ENCODE measurements around the gene MYL2. TPM values are rescaled to one million over a fixed set of nuclear protein-coding genes. Genes with fewer than 3 reads are reported as not detected.

The MYL2 gene
- total RNA-seq, 1 donor from 2014 or later: not detected

- H3K9me3 Mint-ChIP-seq: no peaks in the 10 kb centered on the region
- peaks cover 8% of the 10 kb centered on the region for H3K27me3 Mint-ChIP-seq
- intact Hi-C loops (cut with micrococcal nuclease): loop anchor here (1.0 to 5.0 kb wide), 2 partner anchors 361 to 377 kb away; no protein-coding TSS in a partner anchor
- no peak for DNase-seq
- no peaks in the 10 kb centered on the region for H3K36me3 Mint-ChIP-seq (ENCODE audit: low read depth)
- no peak overlapping the region for H3K27ac Mint-ChIP-seq
- no peak overlapping the region for H3K4me3 Mint-ChIP-seq
- no peaks in the 10 kb centered on the region for H3K4me1 Mint-ChIP-seq
Observed at GRCh38 chr12:110936367-110937103, 16.2 kb upstream of the MYL2 start.

GRCh38 chr12:110935588-110935987 is 15.2 kb upstream of the MYL2 start:
- no peaks in the 10 kb centered on the region for H3K9me3 Mint-ChIP-seq
- H3K4me3 Mint-ChIP-seq: no peak overlapping the region
- intact Hi-C loops (cut with micrococcal nuclease): loop anchor here (5.0 kb wide), 1 partner anchor 362 kb away; no protein-coding TSS in a partner anchor
- H3K27ac Mint-ChIP-seq: no peak overlapping the region
- DNase-seq: no peak
- H3K4me1 Mint-ChIP-seq: no peaks in the 10 kb centered on the region
- H3K27me3 Mint-ChIP-seq: peaks cover 8% of the 10 kb centered on the region
- H3K36me3 Mint-ChIP-seq (ENCODE audit: low read depth): no peaks in the 10 kb centered on the region

- intact Hi-C loops (cut with micrococcal nuclease): no loop called here
- no peak for DNase-seq
- Mint-ChIP-seq H3K9me3 (no peaks in the 10 kb centered on the region), H3K4me1 (no peaks in the 10 kb centered on the region), H3K27ac (no peak overlapping the region), H3K4me3 (no peak overlapping the region), H3K36me3 (ENCODE audit: low read depth) (no peaks in the 10 kb centered on the region), H3K27me3 (peaks cover 8% of the 10 kb centered on the region)
Observed at GRCh38 chr12:110934093-110934852, 13.9 kb upstream of the MYL2 start.

GRCh38 chr12:110933326-110933974 is 13.1 kb upstream of the MYL2 start:
- no peak for DNase-seq
- Mint-ChIP-seq H3K9me3 (no peaks in the 10 kb centered on the region), H3K36me3 (ENCODE audit: low read depth) (no peaks in the 10 kb centered on the region), H3K27ac (no peak overlapping the region), H3K27me3 (peaks cover 8% of the 10 kb centered on the region), H3K4me3 (no peak overlapping the region), H3K4me1 (no peaks in the 10 kb centered on the region)
- intact Hi-C loops (cut with micrococcal nuclease): no loop called here

- intact Hi-C loops (cut with micrococcal nuclease): no loop called here
- H3K9me3 Mint-ChIP-seq: no peaks in the 10 kb centered on the region
- no peak overlapping the region for H3K4me3 Mint-ChIP-seq
- no peak for DNase-seq
- H3K4me1 Mint-ChIP-seq: no peaks in the 10 kb centered on the region
- H3K36me3 Mint-ChIP-seq (ENCODE audit: low read depth): no peaks in the 10 kb centered on the region
- no peak overlapping the region for H3K27ac Mint-ChIP-seq
- H3K27me3 Mint-ChIP-seq: peaks cover 3% of the 10 kb centered on the region
Observed at GRCh38 chr12:110932046-110932445, 11.7 kb upstream of the MYL2 start.

- Mint-ChIP-seq H3K4me1 (no peaks in the 10 kb centered on the region), H3K4me3 (no peak overlapping the region), H3K27me3 (no peaks in the 10 kb centered on the region), H3K27ac (no peak overlapping the region), H3K9me3 (no peaks in the 10 kb centered on the region), H3K36me3 (ENCODE audit: low read depth) (no peaks in the 10 kb centered on the region)
- DNase-seq: no peak
- intact Hi-C loops (cut with micrococcal nuclease): no loop called here
Observed at GRCh38 chr12:110931315-110931728, 10.9 kb upstream of the MYL2 start.

- H3K9me3 Mint-ChIP-seq: no peaks in the 10 kb centered on the region
- H3K4me1 Mint-ChIP-seq: no peaks in the 10 kb centered on the region
- no peak overlapping the region for H3K4me3 Mint-ChIP-seq
- H3K27me3 Mint-ChIP-seq: peaks cover 2% of the 10 kb centered on the region
- DNase-seq: no peak
- intact Hi-C loops (cut with micrococcal nuclease): no loop called here
- no peaks in the 10 kb centered on the region for H3K36me3 Mint-ChIP-seq (ENCODE audit: low read depth)
- H3K27ac Mint-ChIP-seq: no peak overlapping the region
Observed at GRCh38 chr12:110930348-110931314, 10.3 kb upstream of the MYL2 start.

GRCh38 chr12:110929818-110930217 is 9.4 kb upstream of the MYL2 start:
- no peak overlapping the region for H3K27ac Mint-ChIP-seq
- H3K27me3 Mint-ChIP-seq: peaks cover 2% of the 10 kb centered on the region
- no peak overlapping the region for H3K4me3 Mint-ChIP-seq
- no peaks in the 10 kb centered on the region for H3K4me1 Mint-ChIP-seq
- no peak for DNase-seq
- H3K36me3 Mint-ChIP-seq (ENCODE audit: low read depth): no peaks in the 10 kb centered on the region
- intact Hi-C loops (cut with micrococcal nuclease): no loop called here
- no peaks in the 10 kb centered on the region for H3K9me3 Mint-ChIP-seq

- no peak overlapping the region for H3K4me3 Mint-ChIP-seq
Observed at GRCh38 chr12:110928700-110929099, 8.3 kb upstream of the MYL2 start.

GRCh38 chr12:110927546-110927945 is 7.2 kb upstream of the MYL2 start:
- DNase-seq: no peak

More at GRCh38 chr12:110928700-110929099, 8.3 kb upstream of the MYL2 start:
- H3K36me3 Mint-ChIP-seq (ENCODE audit: low read depth): no peaks in the 10 kb centered on the region
- no peaks in the 10 kb centered on the region for H3K4me1 Mint-ChIP-seq
- H3K27me3 Mint-ChIP-seq: peaks cover 2% of the 10 kb centered on the region
- H3K27ac Mint-ChIP-seq: no peak overlapping the region
- intact Hi-C loops (cut with micrococcal nuclease): no loop called here
- DNase-seq: no peak
- no peaks in the 10 kb centered on the region for H3K9me3 Mint-ChIP-seq

GRCh38 chr12:110923692-110924334 is 3.4 kb upstream of the MYL2 start:
- H3K27ac Mint-ChIP-seq: no peak overlapping the region
- H3K36me3 Mint-ChIP-seq (ENCODE audit: low read depth): no peaks in the 10 kb centered on the region
- peaks cover 2% of the 10 kb centered on the region for H3K27me3 Mint-ChIP-seq
- H3K9me3 Mint-ChIP-seq: no peaks in the 10 kb centered on the region
- H3K4me1 Mint-ChIP-seq: no peaks in the 10 kb centered on the region
- intact Hi-C loops (cut with micrococcal nuclease): no loop called here
- H3K4me3 Mint-ChIP-seq: no peak overlapping the region
- no peak for DNase-seq

More at GRCh38 chr12:110927546-110927945, 7.2 kb upstream of the MYL2 start:
- Mint-ChIP-seq H3K4me1 (no peaks in the 10 kb centered on the region), H3K36me3 (ENCODE audit: low read depth) (no peaks in the 10 kb centered on the region), H3K4me3 (no peak overlapping the region), H3K9me3 (no peaks in the 10 kb centered on the region), H3K27ac (no peak overlapping the region), H3K27me3 (peaks cover 2% of the 10 kb centered on the region)
- intact Hi-C loops (cut with micrococcal nuclease): no loop called here

- peaks cover 2% of the 10 kb centered on the region for H3K27me3 Mint-ChIP-seq
- H3K9me3 Mint-ChIP-seq: no peaks in the 10 kb centered on the region
- H3K27ac Mint-ChIP-seq: no peak overlapping the region
- no peaks in the 10 kb centered on the region for H3K4me1 Mint-ChIP-seq
- DNase-seq: no peak
- intact Hi-C loops (cut with micrococcal nuclease): no loop called here
- no peak overlapping the region for H3K4me3 Mint-ChIP-seq
- no peaks in the 10 kb centered on the region for H3K36me3 Mint-ChIP-seq (ENCODE audit: low read depth)
Observed at GRCh38 chr12:110923192-110923591, 2.8 kb upstream of the MYL2 start.

GRCh38 chr12:110922652-110923051 is 2.3 kb upstream of the MYL2 start:
- no peak overlapping the region for H3K27ac Mint-ChIP-seq
- no peaks in the 10 kb centered on the region for H3K4me1 Mint-ChIP-seq
- H3K27me3 Mint-ChIP-seq: peaks cover 2% of the 10 kb centered on the region
- no peak for DNase-seq
- intact Hi-C loops (cut with micrococcal nuclease): no loop called here
- H3K9me3 Mint-ChIP-seq: no peaks in the 10 kb centered on the region
- H3K4me3 Mint-ChIP-seq: no peak overlapping the region
- no peaks in the 10 kb centered on the region for H3K36me3 Mint-ChIP-seq (ENCODE audit: low read depth)

Measured in activated CD4-positive, alpha-beta T cell treated with anti-CD3 and anti-CD28 coated beads, Interleukin-2, amount 10 ng/mL, durations not matched to agents 24 days and 14 days (primary cell).